H9 (cell line): ENCODE measurements around the gene OLFM4. TPM values are rescaled to one million over a fixed set of nuclear protein-coding genes. Genes with fewer than 3 reads are reported as not detected.

Experiments used
- DNase-seq: peaks from one replicate; pipeline ENCODE4 v3.0.0-alpha.2; 2017
- H2AFZ ChIP-seq: one replicate; pipeline ENCODE4 v1.6.1; 2013; ENCODE audit warnings: mild to moderate bottlenecking, low read length, control low read depth, moderate library complexity
- H2AK5ac ChIP-seq: 2 replicates; pipeline ENCODE4 v1.6.1; 2013; ENCODE audit warnings: low read length, control low read depth, mixed read lengths; ENCODE audit not compliant: insufficient read length
- H2BK120ac ChIP-seq: one replicate; pipeline ENCODE4 v1.6.1; 2013; ENCODE audit warnings: low read depth, mild to moderate bottlenecking, low read length, control low read depth, inconsistent platforms; ENCODE audit not compliant: poor library complexity, severe bottlenecking
- H2BK12ac ChIP-seq: 2 replicates; pipeline ENCODE4 v1.6.1; 2013; ENCODE audit warnings: low read length, control low read depth, mixed read lengths, low read depth; ENCODE audit not compliant: insufficient read length
- H2BK15ac ChIP-seq: 2 replicates; pipeline ENCODE4 v1.6.1; 2013; ENCODE audit warnings: low read depth, low read length, control low read depth
- H2BK20ac ChIP-seq: one replicate; pipeline ENCODE4 v1.6.1; 2013; ENCODE audit warnings: low read depth, mild to moderate bottlenecking, low read length, control low read depth, inconsistent platforms; ENCODE audit not compliant: poor library complexity, severe bottlenecking
- H2BK5ac ChIP-seq: 2 replicates; pipeline ENCODE4 v1.6.1; 2013; ENCODE audit warnings: low read length, control low read depth, mixed read lengths; ENCODE audit not compliant: insufficient read length
- H3K14ac ChIP-seq: 2 replicates; pipeline ENCODE4 v1.6.1; 2013; ENCODE audit warnings: low read length, control low read depth; ENCODE audit not compliant: insufficient read depth
- H3K18ac ChIP-seq: 2 replicates; pipeline ENCODE4 v1.6.1; 2013; ENCODE audit warnings: low read depth, mild to moderate bottlenecking, mixed read lengths, low read length, control low read depth; ENCODE audit not compliant: insufficient read length
- H3K23ac ChIP-seq: 2 replicates; pipeline ENCODE4 v1.6.1; 2013; ENCODE audit warnings: low read length, control low read depth, mixed read lengths, low read depth; ENCODE audit not compliant: insufficient read length
- H3K23me2 ChIP-seq: 2 replicates; pipeline ENCODE4 v1.6.1; 2013; ENCODE audit warnings: low read depth, mild to moderate bottlenecking, mixed read lengths, low read length, control low read depth; ENCODE audit not compliant: insufficient read length, poor library complexity, severe bottlenecking
- H3K27ac ChIP-seq: 2 replicates; pipeline ENCODE4 v1.5.1; 2013; ENCODE audit warnings: low read length, control low read depth, mixed read lengths, low read depth; ENCODE audit not compliant: insufficient read length
- H3K27me3 ChIP-seq: 2 replicates; pipeline ENCODE4 v1.6.1; 2013; ENCODE audit warnings: low read length, control low read depth, inconsistent platforms; ENCODE audit not compliant: insufficient read depth
- H3K4ac ChIP-seq: 2 replicates; pipeline ENCODE4 v1.6.1; 2013; ENCODE audit warnings: low read depth, mild to moderate bottlenecking, control low read depth, inconsistent platforms, low read length, moderate library complexity
- H3K4me1 ChIP-seq: 2 replicates; pipeline ENCODE4 v1.6.1; 2013; ENCODE audit warnings: low read length, control low read depth, inconsistent platforms; ENCODE audit not compliant: insufficient read depth
- H3K4me2 ChIP-seq: 2 replicates; pipeline ENCODE4 v1.6.1; 2013; ENCODE audit warnings: low read length, control low read depth, mixed read lengths; ENCODE audit not compliant: insufficient read length, insufficient read depth
- H3K56ac ChIP-seq: 2 replicates; pipeline ENCODE4 v1.6.1; 2013; ENCODE audit warnings: low read depth, mild to moderate bottlenecking, mixed read lengths, low read length, control low read depth; ENCODE audit not compliant: insufficient read length
- H3K79me1 ChIP-seq: 2 replicates; pipeline ENCODE4 v1.6.1; 2013; ENCODE audit warnings: low read depth, mild to moderate bottlenecking, moderate library complexity, low read length, control low read depth, inconsistent platforms; ENCODE audit not compliant: insufficient read depth, poor library complexity, severe bottlenecking
- H3K79me2 ChIP-seq: 2 replicates; pipeline ENCODE4 v1.6.1; 2013; ENCODE audit warnings: low read length, control low read depth, inconsistent platforms; ENCODE audit not compliant: insufficient read depth
- H3K9ac ChIP-seq: 2 replicates; pipeline ENCODE4 v1.6.1; 2013; ENCODE audit warnings: low read length, control low read depth, mixed read lengths; ENCODE audit not compliant: insufficient read length; ENCODE audit errors: extremely low read depth
- H3K9me3 ChIP-seq: one replicate; pipeline ENCODE4 v1.6.1; 2013; ENCODE audit warnings: low read depth, low read length, inconsistent platforms; ENCODE audit not compliant: control insufficient read depth
- H3T11ph ChIP-seq: one replicate; pipeline ENCODE4 v1.6.1; 2013; ENCODE audit warnings: mild to moderate bottlenecking, low read length, control low read depth, inconsistent platforms
- H4K20me1 ChIP-seq: one replicate; pipeline ENCODE4 v1.6.1; 2013; ENCODE audit not compliant: control insufficient read depth, insufficient read length, insufficient read depth
- H4K5ac ChIP-seq: 2 replicates; pipeline ENCODE4 v1.6.1; 2013; ENCODE audit warnings: low read depth, mild to moderate bottlenecking, mixed read lengths, low read length, control low read depth; ENCODE audit not compliant: insufficient read length
- H4K8ac ChIP-seq: replicated peaks from 2 replicates; pipeline ENCODE4 v1.6.1; 2013; ENCODE audit warnings: low read length, control low read depth, mixed read lengths, low read depth; ENCODE audit not compliant: insufficient read length
- H4K91ac ChIP-seq: 2 replicates; pipeline ENCODE4 v1.6.1; 2013; ENCODE audit warnings: low read depth, mild to moderate bottlenecking, moderate library complexity, mixed read lengths, low read length, control low read depth; ENCODE audit not compliant: insufficient read length
- H3K27ac Mint-ChIP-seq, 3 experiments: 2 replicates in 2 of 3; 3 replicates in 1 of 3; pipeline ENCODE4 v1.8.0; 2020 to 2021; ENCODE audit warnings: mixed read lengths in 3 of 3, mild to moderate bottlenecking in 1 of 3, moderate library complexity in 1 of 3
- H3K27me3 Mint-ChIP-seq: 2 replicates; pipeline ENCODE4 v1.8.0; 2021; ENCODE audit warnings: low read depth, mild to moderate bottlenecking, moderate library complexity, mixed read lengths
- H3K36me3 Mint-ChIP-seq, 3 experiments: 2 replicates in 2 of 3; 3 replicates in 1 of 3; pipeline ENCODE4 v1.8.0; 2020 to 2021; ENCODE audit warnings: low read depth in 3 of 3, mixed read lengths in 3 of 3; ENCODE audit not compliant: insufficient read depth in 1 of 3
- H3K4me1 Mint-ChIP-seq, 2 experiments: 2 replicates each; pipeline ENCODE4 v1.8.0; 2020; ENCODE audit warnings: mixed read lengths in 2 of 2
- H3K4me3 Mint-ChIP-seq, 2 experiments: 2 replicates in 1 of 2; 3 replicates in 1 of 2; pipeline ENCODE4 v1.8.0; 2020 to 2021; ENCODE audit warnings: mild to moderate bottlenecking in 2 of 2, mixed read lengths in 2 of 2, moderate library complexity in 1 of 2
- H3K9me3 Mint-ChIP-seq, 2 experiments: 2 replicates in 1 of 2; 3 replicates in 1 of 2; pipeline ENCODE4 v1.8.0; 2020; ENCODE audit warnings: mild to moderate bottlenecking in 2 of 2, mixed read lengths in 2 of 2, moderate library complexity in 1 of 2
- CTCF ChIP-seq: fragments of 200-600 bp; sonication (generic); conservative IDR thresholded peaks from 3 replicates; pipeline ENCODE4 v1.8.0; 2021; ENCODE audit warnings: antibody characterized with exemption, mild to moderate bottlenecking
- WGBS: extraction: QIAGEN DNeasy Blood & Tissue Kit; methylation state at CpG from one replicate; pipeline ENCODE4 v1.1.7; 2013; ENCODE audit warnings: missing lambda C conversion rate, low lambda C conversion rate, mixed read lengths; ENCODE audit not compliant: insufficient read length; ENCODE audit errors: extremely low coverage; 5-methylcytosine and 5-hydroxymethylcytosine counted together
- total RNA-seq: library from RNA; stranded (reverse); gene quantifications from 2 replicates; pipeline ENCODE4 v1.2.1, GENCODE V29; 2021

Gene OLFM4
- total RNA-seq, 1 experiment from 2014 or later = not detected

- Mint-ChIP-seq H3K9me3 (no peaks in the 10 kb centered on the region), H3K36me3 (no peaks in the 10 kb centered on the region), H3K4me3 (no peak overlapping the region), H3K27ac (no peak overlapping the region), H3K4me1 (peaks cover 13 to 16% of the 10 kb centered on the region in 2 experiments), H3K27me3 (peaks cover 2% of the 10 kb centered on the region)
- Histone ChIP-seq H2AK5ac (no peak overlapping the region), H4K20me1 (no peaks in the 10 kb centered on the region), H3K23me2 (no peaks in the 10 kb centered on the region), H3K4me1 (no peaks in the 10 kb centered on the region), H3K14ac (no peak overlapping the region), H4K91ac (no peak overlapping the region), H3K56ac (no peak overlapping the region), H3T11ph (no peak overlapping the region), H4K8ac (no peak overlapping the region), H2BK12ac (no peak overlapping the region), H3K4ac (no peak overlapping the region), H2BK15ac (no peak overlapping the region), H3K4me2 (no peak overlapping the region), H3K23ac (no peak overlapping the region), H4K5ac (no peak overlapping the region), H2BK5ac (no peak overlapping the region), H3K9me3 (no peaks in the 10 kb centered on the region), H3K18ac (no peak overlapping the region), H3K79me2 (no peaks in the 10 kb centered on the region), H2BK20ac (no peak overlapping the region), H3K27ac (no peak overlapping the region), H3K27me3 (no peaks in the 10 kb centered on the region), H2BK120ac (no peak overlapping the region), H2AFZ (no peak overlapping the region), H3K9ac (no peak overlapping the region), H3K79me1 (no peaks in the 10 kb centered on the region)
- no peak for TF ChIP-seq CTCF
- no peak for DNase-seq
- no CpG with 5 or more reads among the region's 1 CpG for WGBS
These were observed 10.4 kb downstream of the OLFM4 start for GRCh38 chr13:53038993-53039392.
